GM12878 (cell line): ENCODE data around the gene CIROP.

Experiments
- CHD1 ChIP-seq: IDR thresholded peaks from 2 replicates; pipeline ENCODE4 v1.6.1; 2012; ENCODE audit warnings: low read depth, low read length, improper control_type of control experiment
- CHD2 ChIP-seq: IDR thresholded peaks from 2 replicates; pipeline ENCODE4 v1.6.1; 2011; ENCODE audit warnings: low read depth, low read length, improper control_type of control experiment, borderline replicate concordance
- EP300 ChIP-seq, 2 experiments: fragments of 150-350 bp in 1 of 2; IDR thresholded peaks; 2 replicates each; pipeline ENCODE4 v1.6.1; 2011 to 2012; ENCODE audit warnings: low read depth in 2 of 2, low read length in 2 of 2, borderline replicate concordance in 1 of 2, improper control_type of control experiment in 1 of 2, inconsistent platforms in 1 of 2; ENCODE audit not compliant: control insufficient read depth in 1 of 2
- EZH2 ChIP-seq: IDR thresholded peaks from 2 replicates; pipeline ENCODE4 v1.6.1; 2012; ENCODE audit warnings: low read depth, mild to moderate bottlenecking, control low read depth, inconsistent platforms, low read length, borderline replicate concordance; ENCODE audit not compliant: control insufficient read depth
- IKZF2 ChIP-seq, 2 experiments: fragments of 450-650 bp; IDR thresholded peaks; 2 replicates each; pipeline ENCODE4 v1.6.1; 2017; ENCODE audit warnings: mild to moderate bottlenecking in 2 of 2, moderate library complexity in 2 of 2
- JUND ChIP-seq: IDR thresholded peaks from 2 replicates; pipeline ENCODE4 v1.6.1; 2012; ENCODE audit warnings: low read depth, mild to moderate bottlenecking, low read length, improper control_type of control experiment, moderate library complexity
- TAF1 ChIP-seq: IDR thresholded peaks from 2 replicates; pipeline ENCODE4 v1.6.1; 2011; ENCODE audit warnings: mild to moderate bottlenecking, low read depth, low read length, borderline replicate concordance
- ZNF622 ChIP-seq: fragments of 450-650 bp; IDR thresholded peaks from 2 replicates; pipeline ENCODE4 v1.6.1; 2017; ENCODE audit warnings: mild to moderate bottlenecking, inconsistent platforms
- TF ChIP-seq, protein P1 (sequence below), 3 experiments: IDR thresholded peaks in 2 of 3; conservative IDR thresholded peaks in 1 of 3; 2 replicates each; pipeline ENCODE4 v1.5.1; 2011; ENCODE audit warnings: low read depth in 3 of 3, low read length in 3 of 3, mild to moderate bottlenecking in 3 of 3, control low read depth in 2 of 3, moderate library complexity in 2 of 3, inconsistent platforms in 1 of 3, mixed read lengths in 1 of 3; ENCODE audit not compliant: control insufficient read depth in 2 of 3, insufficient read depth in 1 of 3; ENCODE audit errors: extremely low read depth in 1 of 3
- TF ChIP-seq, protein P2 (sequence below): fragments of 450-650 bp; formaldehyde crosslinking; IDR thresholded peaks from 2 replicates; pipeline ENCODE4 v1.4.0; 2020; ENCODE audit warnings: mild to moderate bottlenecking, moderate library complexity

DNA sequence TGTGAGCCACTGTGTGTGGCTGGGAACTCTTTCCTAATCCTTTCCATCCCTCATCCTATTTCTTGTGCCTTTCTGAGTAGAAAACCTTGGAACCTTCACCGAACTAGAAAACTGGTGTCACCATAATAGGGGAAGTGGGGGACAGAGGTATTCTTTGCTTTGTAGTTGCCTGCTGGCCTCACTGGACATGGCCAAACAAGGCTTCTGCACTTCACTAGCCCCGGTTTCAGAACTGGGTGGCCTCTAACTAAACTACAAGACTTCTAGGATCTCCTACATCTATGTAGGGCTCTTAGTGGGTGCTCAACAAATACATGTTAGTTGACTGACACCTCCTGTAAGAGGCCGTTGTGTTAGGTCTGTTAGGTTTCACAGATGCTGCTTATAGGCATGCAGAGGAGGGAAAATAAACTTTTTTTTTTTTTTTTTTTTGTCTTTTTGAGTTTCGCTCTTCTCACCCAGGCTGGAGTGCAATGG is 597 bp upstream of the CIROP start:
- TF ChIP-seq CHD1 (no peak), ZNF622 (no peak), TAF1 (no peak), EP300 (IDR thresholded peaks at IDR 0.05; ENCODE audit: borderline replicate concordance in 1 of 2, control insufficient read depth in 1 of 2, low read depth in 2 of 2, low read length in 2 of 2) (no peak), IKZF2 (IDR thresholded peaks at IDR 0.05) (no peak), JUND (no peak), EZH2 (no peak), CHD2 (no peak)
- TF ChIP-seq, protein P1, sequence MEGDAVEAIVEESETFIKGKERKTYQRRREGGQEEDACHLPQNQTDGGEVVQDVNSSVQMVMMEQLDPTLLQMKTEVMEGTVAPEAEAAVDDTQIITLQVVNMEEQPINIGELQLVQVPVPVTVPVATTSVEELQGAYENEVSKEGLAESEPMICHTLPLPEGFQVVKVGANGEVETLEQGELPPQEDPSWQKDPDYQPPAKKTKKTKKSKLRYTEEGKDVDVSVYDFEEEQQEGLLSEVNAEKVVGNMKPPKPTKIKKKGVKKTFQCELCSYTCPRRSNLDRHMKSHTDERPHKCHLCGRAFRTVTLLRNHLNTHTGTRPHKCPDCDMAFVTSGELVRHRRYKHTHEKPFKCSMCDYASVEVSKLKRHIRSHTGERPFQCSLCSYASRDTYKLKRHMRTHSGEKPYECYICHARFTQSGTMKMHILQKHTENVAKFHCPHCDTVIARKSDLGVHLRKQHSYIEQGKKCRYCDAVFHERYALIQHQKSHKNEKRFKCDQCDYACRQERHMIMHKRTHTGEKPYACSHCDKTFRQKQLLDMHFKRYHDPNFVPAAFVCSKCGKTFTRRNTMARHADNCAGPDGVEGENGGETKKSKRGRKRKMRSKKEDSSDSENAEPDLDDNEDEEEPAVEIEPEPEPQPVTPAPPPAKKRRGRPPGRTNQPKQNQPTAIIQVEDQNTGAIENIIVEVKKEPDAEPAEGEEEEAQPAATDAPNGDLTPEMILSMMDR (IDR thresholded peaks at IDR 0.05 in 2 of 3, conservative IDR thresholded peaks at IDR 0.05 in 1 of 3; ENCODE audit: control insufficient read depth in 2 of 3, extremely low read depth in 1 of 3, insufficient read depth in 1 of 3, low read depth in 3 of 3, low read length in 3 of 3): no peak
- TF ChIP-seq, protein P2, sequence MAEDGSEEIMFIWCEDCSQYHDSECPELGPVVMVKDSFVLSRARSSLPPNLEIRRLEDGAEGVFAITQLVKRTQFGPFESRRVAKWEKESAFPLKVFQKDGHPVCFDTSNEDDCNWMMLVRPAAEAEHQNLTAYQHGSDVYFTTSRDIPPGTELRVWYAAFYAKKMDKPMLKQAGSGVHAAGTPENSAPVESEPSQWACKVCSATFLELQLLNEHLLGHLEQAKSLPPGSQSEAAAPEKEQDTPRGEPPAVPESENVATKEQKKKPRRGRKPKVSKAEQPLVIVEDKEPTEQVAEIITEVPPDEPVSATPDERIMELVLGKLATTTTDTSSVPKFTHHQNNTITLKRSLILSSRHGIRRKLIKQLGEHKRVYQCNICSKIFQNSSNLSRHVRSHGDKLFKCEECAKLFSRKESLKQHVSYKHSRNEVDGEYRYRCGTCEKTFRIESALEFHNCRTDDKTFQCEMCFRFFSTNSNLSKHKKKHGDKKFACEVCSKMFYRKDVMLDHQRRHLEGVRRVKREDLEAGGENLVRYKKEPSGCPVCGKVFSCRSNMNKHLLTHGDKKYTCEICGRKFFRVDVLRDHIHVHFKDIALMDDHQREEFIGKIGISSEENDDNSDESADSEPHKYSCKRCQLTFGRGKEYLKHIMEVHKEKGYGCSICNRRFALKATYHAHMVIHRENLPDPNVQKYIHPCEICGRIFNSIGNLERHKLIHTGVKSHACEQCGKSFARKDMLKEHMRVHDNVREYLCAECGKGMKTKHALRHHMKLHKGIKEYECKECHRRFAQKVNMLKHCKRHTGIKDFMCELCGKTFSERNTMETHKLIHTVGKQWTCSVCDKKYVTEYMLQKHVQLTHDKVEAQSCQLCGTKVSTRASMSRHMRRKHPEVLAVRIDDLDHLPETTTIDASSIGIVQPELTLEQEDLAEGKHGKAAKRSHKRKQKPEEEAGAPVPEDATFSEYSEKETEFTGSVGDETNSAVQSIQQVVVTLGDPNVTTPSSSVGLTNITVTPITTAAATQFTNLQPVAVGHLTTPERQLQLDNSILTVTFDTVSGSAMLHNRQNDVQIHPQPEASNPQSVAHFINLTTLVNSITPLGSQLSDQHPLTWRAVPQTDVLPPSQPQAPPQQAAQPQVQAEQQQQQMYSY (CRISPR knock-in tag): no peak
